Astrocyte (in vitro differentiated cells and primary cell): ENCODE data around the gene MAVS. TPM values are rescaled to one million over a fixed set of nuclear protein-coding genes. Genes with fewer than 3 reads are reported as not detected.

Experiments
- DNase-seq: peaks from one replicate; pipeline ENCODE4 v3.0.0-alpha.2; 2010; ENCODE audit warnings: low read depth
- FAIRE-seq: peaks from 2 replicates; lab custom pipeline; 2011; peaks lifted over from hg19 to GRCh38; lab: Jason Lieb, UNC
- H2AFZ ChIP-seq: 2 replicates; pipeline ENCODE4 v1.6.0; 2012; ENCODE audit warnings: low read depth, low read length, inconsistent platforms
- H3K27ac ChIP-seq: 2 replicates; pipeline ENCODE4 v1.5.1; 2011; ENCODE audit warnings: low read depth, low read length, inconsistent platforms
- H3K27me3 ChIP-seq: 2 replicates; pipeline ENCODE4 v1.6.0; 2011; ENCODE audit warnings: low read length, inconsistent platforms; ENCODE audit not compliant: insufficient read depth
- H3K36me3 ChIP-seq: 2 replicates; pipeline ENCODE4 v1.5.1; 2011; ENCODE audit warnings: low read length, inconsistent platforms; ENCODE audit not compliant: insufficient read depth
- H3K4me1 ChIP-seq: 2 replicates; pipeline ENCODE4 v1.5.1; 2011; ENCODE audit warnings: low read length, inconsistent platforms; ENCODE audit not compliant: insufficient read depth
- H3K4me2 ChIP-seq: 2 replicates; pipeline ENCODE4 v1.6.0; 2012; ENCODE audit warnings: low read length, inconsistent platforms
- H3K4me3 ChIP-seq: 2 replicates; pipeline ENCODE4 v1.5.1; 2011; ENCODE audit warnings: low read depth, mild to moderate bottlenecking, low read length, inconsistent platforms; ENCODE audit not compliant: insufficient read depth
- H3K79me2 ChIP-seq: 2 replicates; pipeline ENCODE4 v1.6.0; 2012; ENCODE audit warnings: mild to moderate bottlenecking, low read length, inconsistent platforms; ENCODE audit not compliant: insufficient read depth
- H3K9ac ChIP-seq: 2 replicates; pipeline ENCODE4 v1.6.0; 2012; ENCODE audit warnings: mild to moderate bottlenecking, low read length, inconsistent platforms
- H3K9me3 ChIP-seq: 2 replicates; pipeline ENCODE4 v1.5.1; 2012; ENCODE audit warnings: low read depth, mild to moderate bottlenecking, low read length, inconsistent platforms; ENCODE audit not compliant: insufficient read depth
- H4K20me1 ChIP-seq: 2 replicates; pipeline ENCODE4 v1.6.0; 2012; ENCODE audit warnings: low read length, inconsistent platforms; ENCODE audit not compliant: insufficient read depth
- H3K27ac Mint-ChIP-seq: one replicate; pipeline ENCODE4 v1.8.0; 2021; ENCODE audit warnings: mild to moderate bottlenecking, mixed read lengths; ENCODE audit not compliant: unreplicated experiment
- H3K27me3 Mint-ChIP-seq: one replicate; pipeline ENCODE4 v1.8.0; 2021; ENCODE audit warnings: low read depth, mixed read lengths; ENCODE audit not compliant: unreplicated experiment
- H3K36me3 Mint-ChIP-seq: one replicate; pipeline ENCODE4 v1.8.0; 2021; ENCODE audit warnings: low read depth, mixed read lengths; ENCODE audit not compliant: unreplicated experiment
- H3K4me1 Mint-ChIP-seq: one replicate; pipeline ENCODE4 v1.8.0; 2021; ENCODE audit warnings: low read depth, mixed read lengths; ENCODE audit not compliant: unreplicated experiment
- H3K4me3 Mint-ChIP-seq: one replicate; pipeline ENCODE4 v1.8.0; 2021; ENCODE audit warnings: mild to moderate bottlenecking, moderate library complexity, mixed read lengths; ENCODE audit not compliant: unreplicated experiment
- H3K9me3 Mint-ChIP-seq: one replicate; pipeline ENCODE4 v1.8.0; 2021; ENCODE audit warnings: mild to moderate bottlenecking, mixed read lengths; ENCODE audit not compliant: unreplicated experiment
- CTCF ChIP-seq: IDR thresholded peaks from 2 replicates; pipeline ENCODE4 v1.5.1; 2011; ENCODE audit warnings: low read depth, mild to moderate bottlenecking, inconsistent platforms, low read length, moderate library complexity; ENCODE audit not compliant: insufficient read depth
- EZH2 ChIP-seq: IDR thresholded peaks from 2 replicates; pipeline ENCODE4 v1.6.1; 2012; ENCODE audit warnings: mild to moderate bottlenecking, low read length, inconsistent platforms; ENCODE audit not compliant: insufficient read depth
- total RNA-seq: library from RNA; stranded (reverse); gene quantifications from 2 replicates; pipeline ENCODE4 v1.2.1, GENCODE V29; 2021

MAVS gene
- total RNA-seq, 1 donor from 2014 or later: 42.1 TPM

- no peak overlapping the region for H3K9ac ChIP-seq
- Mint-ChIP-seq H3K27ac (no peak overlapping the region), H3K36me3 (peaks cover 8% of the 10 kb centered on the region), H3K9me3 (peaks cover 4% of the 10 kb centered on the region), H3K4me3 (no peak overlapping the region), H3K27me3 (no peaks in the 10 kb centered on the region), H3K4me1 (peaks cover 36% of the 10 kb centered on the region)
- H3K9me3 ChIP-seq: no peaks in the 10 kb centered on the region
- no peaks in the 10 kb centered on the region for H3K27me3 ChIP-seq
- no peak for TF ChIP-seq CTCF
- no peak for TF ChIP-seq EZH2
- DNase-seq (no peak), FAIRE-seq (no peak)
- H3K79me2 ChIP-seq: peaks cover 100% of the 10 kb centered on the region
- H3K36me3 ChIP-seq: peaks cover 6% of the 10 kb centered on the region
- no peak overlapping the region for H3K27ac ChIP-seq
- no peak overlapping the region for H2AFZ ChIP-seq
- peaks cover 99% of the 10 kb centered on the region for H4K20me1 ChIP-seq
- no peak overlapping the region for H3K4me3 ChIP-seq
- H3K4me2 ChIP-seq: peak overlapping the region; percentile 38
- peaks cover 8% of the 10 kb centered on the region for H3K4me1 ChIP-seq
These were observed 52.0 kb downstream of the MAVS start for GRCh38 chr20:3898639-3899038.

- no peak for TF ChIP-seq EZH2
- TF ChIP-seq CTCF: no peak
- Mint-ChIP-seq H3K9me3 (peaks cover 4% of the 10 kb centered on the region), H3K4me3 (peak overlapping the region; percentile 50), H3K4me1 (peaks cover 42% of the 10 kb centered on the region), H3K27ac (no peak overlapping the region), H3K27me3 (no peaks in the 10 kb centered on the region), H3K36me3 (peaks cover 6% of the 10 kb centered on the region)
- Histone ChIP-seq H3K79me2 (peaks cover 100% of the 10 kb centered on the region), H3K4me1 (peaks cover 5% of the 10 kb centered on the region), H4K20me1 (peaks cover 100% of the 10 kb centered on the region), H3K9me3 (no peaks in the 10 kb centered on the region), H3K4me3 (no peak overlapping the region), H3K9ac (no peak overlapping the region), H3K27me3 (no peaks in the 10 kb centered on the region), H3K36me3 (peaks cover 6% of the 10 kb centered on the region), H2AFZ (no peak overlapping the region), H3K27ac (no peak overlapping the region), H3K4me2 (no peak overlapping the region)
- DNase-seq (peak; percentile 29), FAIRE-seq (no peak)
These were observed 53.6 kb downstream of the MAVS start for GRCh38 chr20:3900187-3900604.

- Histone ChIP-seq H3K27me3 (no peaks in the 10 kb centered on the region), H3K27ac (no peak overlapping the region), H3K4me2 (peak overlapping the region; percentile 3), H2AFZ (no peak overlapping the region), H3K4me1 (peaks cover 5% of the 10 kb centered on the region), H3K9me3 (no peaks in the 10 kb centered on the region), H3K4me3 (no peak overlapping the region), H3K79me2 (peaks cover 100% of the 10 kb centered on the region), H3K9ac (no peak overlapping the region), H3K36me3 (peaks cover 6% of the 10 kb centered on the region), H4K20me1 (peaks cover 97% of the 10 kb centered on the region)
- Mint-ChIP-seq H3K9me3 (peaks cover 4% of the 10 kb centered on the region), H3K4me1 (peaks cover 38% of the 10 kb centered on the region), H3K4me3 (no peak overlapping the region), H3K36me3 (peaks cover 6% of the 10 kb centered on the region), H3K27ac (no peak overlapping the region), H3K27me3 (no peaks in the 10 kb centered on the region)
- DNase-seq (no peak), FAIRE-seq (no peak)
- TF ChIP-seq EZH2 (no peak), CTCF (no peak)
These were observed 54.5 kb downstream of the MAVS start for GRCh38 chr20:3901028-3901705.
